Loucy (cell line): Measurements from ENCODE around the gene ZBTB20.

ENCODE experiments used
- EZH2phosphoT487 ChIP-seq: fragments of 200-600 bp; IDR thresholded peaks from 2 replicates; pipeline ENCODE4 v1.6.1; 2018; ENCODE audit warnings: antibody characterized with exemption, mild to moderate bottlenecking, moderate library complexity, borderline replicate concordance
- TF ChIP-seq, protein P1 (sequence below): fragments of 200-600 bp; sonication (generic); conservative IDR thresholded peaks from 2 replicates; pipeline ENCODE4 v1.5.1; 2014; ENCODE audit warnings: mild to moderate bottlenecking, antibody characterized with exemption, low read length

- TF ChIP-seq, protein P1, sequence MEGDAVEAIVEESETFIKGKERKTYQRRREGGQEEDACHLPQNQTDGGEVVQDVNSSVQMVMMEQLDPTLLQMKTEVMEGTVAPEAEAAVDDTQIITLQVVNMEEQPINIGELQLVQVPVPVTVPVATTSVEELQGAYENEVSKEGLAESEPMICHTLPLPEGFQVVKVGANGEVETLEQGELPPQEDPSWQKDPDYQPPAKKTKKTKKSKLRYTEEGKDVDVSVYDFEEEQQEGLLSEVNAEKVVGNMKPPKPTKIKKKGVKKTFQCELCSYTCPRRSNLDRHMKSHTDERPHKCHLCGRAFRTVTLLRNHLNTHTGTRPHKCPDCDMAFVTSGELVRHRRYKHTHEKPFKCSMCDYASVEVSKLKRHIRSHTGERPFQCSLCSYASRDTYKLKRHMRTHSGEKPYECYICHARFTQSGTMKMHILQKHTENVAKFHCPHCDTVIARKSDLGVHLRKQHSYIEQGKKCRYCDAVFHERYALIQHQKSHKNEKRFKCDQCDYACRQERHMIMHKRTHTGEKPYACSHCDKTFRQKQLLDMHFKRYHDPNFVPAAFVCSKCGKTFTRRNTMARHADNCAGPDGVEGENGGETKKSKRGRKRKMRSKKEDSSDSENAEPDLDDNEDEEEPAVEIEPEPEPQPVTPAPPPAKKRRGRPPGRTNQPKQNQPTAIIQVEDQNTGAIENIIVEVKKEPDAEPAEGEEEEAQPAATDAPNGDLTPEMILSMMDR: no peak
- no peak for TF ChIP-seq EZH2phosphoT487
Measured at GRCh38 chr3:114732353-114732752, 414.7 kb downstream of the ZBTB20 start.
